HG03571 (cell line): Measurements from ENCODE around the gene VPS41.

ENCODE experiments used
- ATAC-seq: cut with Tn5 transposase; IDR thresholded peaks from one replicate; pipeline ENCODE4 v1.9.1; 2021; ENCODE audit not compliant: unreplicated experiment

The VPS41 gene

DNA sequence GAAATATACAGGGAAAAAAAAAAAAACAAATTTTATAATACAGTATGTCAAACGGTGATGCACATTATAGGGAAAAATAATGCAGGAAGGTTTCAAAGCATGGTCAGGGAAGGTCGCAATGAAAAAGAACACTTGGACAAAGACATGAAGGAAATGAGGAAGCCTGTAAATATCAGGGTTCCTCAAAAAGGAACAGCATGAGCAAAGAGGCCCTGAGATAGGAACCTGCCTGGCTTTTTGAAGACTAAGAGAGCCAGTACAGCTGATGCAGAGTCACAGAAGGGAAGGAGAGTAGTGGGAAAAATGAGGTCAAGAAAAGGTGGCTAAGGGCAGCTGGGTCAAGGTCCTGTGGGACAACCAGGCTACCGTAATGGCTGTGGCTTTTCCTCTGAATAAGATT is 1.9 kb downstream of the VPS41 start:
- no peak for ATAC-seq

DNA sequence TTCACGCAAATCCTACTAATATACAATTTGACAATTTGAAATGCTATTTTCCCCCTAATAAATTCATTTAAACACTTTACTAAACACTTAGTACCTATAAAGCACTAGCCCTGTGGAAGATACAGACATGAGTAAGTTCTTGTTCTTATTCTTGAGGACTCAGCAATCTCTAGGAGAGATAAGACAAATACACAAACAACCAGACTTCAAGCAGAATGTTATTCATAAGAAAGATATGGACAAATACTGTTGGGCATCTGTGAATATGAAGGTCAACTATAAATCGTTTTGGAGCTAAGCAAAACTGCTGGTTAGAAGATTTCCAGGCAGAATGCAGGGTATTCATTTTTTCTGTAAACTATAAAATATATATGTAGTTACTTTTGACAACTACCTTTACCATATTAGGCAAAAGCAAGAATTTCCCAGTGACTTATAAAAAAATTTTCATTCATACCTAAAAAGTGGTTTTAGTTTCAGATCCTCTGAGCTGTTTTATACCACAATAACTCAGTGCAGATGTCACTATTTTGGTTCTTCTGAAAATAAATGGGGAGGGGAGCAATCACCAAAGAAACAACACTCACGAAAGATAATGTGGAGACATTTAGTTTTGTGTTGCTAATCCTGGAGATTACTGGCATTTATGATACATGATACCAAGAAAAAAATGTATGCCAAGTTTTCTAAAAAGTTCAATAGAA is 3.8 kb downstream of the VPS41 start:
- peak; percentile 34 for ATAC-seq

DNA sequence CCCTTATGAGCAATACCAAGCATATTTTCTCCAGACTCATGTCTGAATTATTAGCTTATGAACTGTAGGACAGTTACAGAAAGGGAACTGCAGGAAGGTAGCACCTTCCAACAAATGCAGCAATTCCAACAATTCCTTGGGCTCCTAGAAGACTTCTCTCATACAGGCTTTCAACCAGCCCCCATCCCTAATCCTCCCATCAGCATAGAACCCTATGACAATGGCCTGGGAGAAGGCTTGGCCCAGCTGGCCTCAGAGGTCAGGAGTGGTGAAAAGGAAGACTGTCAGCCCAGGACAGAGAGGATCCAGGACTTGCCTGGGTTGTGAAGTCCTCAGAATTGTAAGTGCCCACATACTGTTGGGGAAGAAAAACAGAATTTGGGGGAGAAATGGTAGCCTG is 5.9 kb downstream of the VPS41 start:
- ATAC-seq = no peak

DNA sequence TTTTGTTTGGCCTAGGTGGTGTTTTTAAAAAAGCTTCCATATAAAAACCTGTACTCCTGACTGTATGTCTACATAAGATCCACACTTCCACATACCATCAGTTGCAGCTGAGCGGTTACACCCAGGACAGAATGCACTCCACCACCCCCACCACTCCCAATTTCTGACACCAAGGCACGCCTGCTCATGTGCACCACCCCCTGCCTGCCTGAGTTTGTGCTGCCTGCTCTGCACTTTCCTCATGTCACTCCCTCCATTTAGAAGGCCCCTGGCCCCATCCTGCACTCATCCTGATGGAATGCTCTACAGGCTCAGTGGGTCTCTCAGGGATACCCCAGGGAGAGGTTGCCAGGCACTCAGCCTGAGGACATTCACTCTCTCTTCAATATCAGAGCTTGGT is 6.5 kb downstream of the VPS41 start:
- ATAC-seq = no peak

DNA sequence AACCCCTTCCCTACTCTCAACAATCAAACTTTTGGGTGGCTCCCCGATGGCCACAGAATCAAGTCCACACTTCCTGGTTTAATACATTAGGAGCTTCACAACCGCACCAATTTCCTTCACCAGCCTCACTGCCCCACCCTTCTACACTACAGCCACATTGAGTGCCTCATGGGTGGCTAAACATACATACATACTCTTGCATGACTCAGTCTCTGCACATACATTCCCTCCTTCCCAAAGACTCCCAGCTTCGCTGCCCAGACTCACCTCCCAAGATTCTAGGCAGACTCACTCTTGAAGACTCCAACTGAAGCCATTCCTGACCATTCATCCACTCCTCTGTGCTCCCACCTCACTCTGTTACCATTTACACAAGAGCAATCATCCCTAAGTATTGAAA is 15.9 kb downstream of the VPS41 start:
- ATAC-seq = no peak

DNA sequence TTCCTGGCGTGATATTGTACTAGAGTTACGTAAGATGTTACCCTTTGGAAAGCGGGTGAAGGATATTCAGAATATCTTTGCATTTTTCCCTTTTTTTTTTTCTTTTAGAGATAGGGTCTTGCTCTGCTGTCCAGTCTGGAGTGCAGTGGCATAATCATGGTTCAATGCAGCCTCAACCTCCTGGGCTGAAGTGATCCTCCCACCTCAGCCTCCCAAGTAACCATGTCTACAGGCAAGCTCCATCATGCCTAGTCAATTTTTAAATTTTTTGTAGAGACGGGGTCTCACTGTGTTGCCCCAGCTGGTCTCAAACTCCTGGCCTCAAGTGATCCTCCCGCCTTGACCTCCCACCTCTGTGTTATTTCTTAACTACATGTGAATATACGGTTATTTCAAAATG is 18.4 kb downstream of the VPS41 start:
- no peak for ATAC-seq

DNA sequence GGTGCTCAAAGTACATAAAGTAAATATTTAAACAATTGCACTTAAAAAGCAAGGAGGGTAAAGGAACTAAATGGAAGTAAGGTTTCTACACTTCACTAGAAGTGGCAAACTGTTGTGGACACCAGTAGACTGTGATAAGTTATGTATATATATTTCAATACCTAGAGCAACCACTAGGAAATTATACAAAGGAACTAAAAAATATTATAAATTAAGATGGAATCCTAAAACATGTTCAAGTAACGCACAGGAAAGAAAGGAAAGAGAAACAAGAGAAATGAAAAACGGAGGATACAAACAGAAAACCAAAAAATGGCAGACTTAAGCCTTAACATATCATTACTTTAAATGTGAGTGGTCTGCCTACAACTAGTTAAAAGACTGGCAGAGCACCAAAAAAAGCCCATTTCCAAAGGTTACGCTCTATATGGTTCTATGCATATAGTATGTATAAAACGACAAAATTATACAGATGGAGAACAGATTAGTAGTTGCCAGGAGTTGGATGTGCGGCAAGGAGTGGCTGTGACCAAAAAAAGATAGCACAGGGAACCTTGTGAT is 19.0 kb downstream of the VPS41 start:
- ATAC-seq = no peak

DNA sequence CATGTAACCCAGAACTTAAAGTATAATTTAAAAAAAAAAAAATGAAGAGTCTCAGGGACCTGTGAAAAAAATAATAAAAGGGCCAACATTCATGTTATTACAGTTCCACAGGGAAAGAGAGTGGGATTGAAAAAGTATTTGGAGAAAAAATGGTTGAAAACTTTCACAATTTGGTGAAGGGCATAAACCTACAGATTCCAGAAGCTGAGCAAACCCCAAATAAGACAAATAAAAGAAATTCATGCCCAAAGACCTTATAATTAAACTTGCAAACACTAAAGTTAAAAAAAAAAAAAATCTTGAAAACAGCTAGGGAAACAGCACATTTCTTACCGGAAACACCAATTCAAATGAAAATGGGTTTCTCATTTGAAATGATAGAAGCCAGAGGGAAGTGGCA is 19.9 kb downstream of the VPS41 start:
- no peak for ATAC-seq

DNA sequence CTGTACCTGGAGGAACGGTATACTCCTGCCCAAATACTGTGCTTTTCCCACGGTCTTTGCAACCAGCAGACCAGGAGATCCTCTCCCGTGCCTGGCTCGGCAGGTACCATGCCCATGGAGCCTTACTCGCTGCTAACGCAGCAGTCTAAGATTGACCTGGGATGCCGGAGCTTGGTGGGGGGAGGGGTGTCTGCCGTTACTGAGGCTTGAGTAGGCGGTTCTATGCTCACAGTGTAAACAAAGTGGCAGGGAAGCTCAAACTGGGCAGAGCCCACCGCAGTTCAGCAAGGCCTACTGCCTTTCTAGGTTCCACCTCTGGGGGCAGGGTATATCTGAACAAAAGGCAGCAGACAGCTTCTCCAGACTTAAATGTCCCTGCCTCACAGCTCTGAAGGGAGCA is 22.7 kb downstream of the VPS41 start:
- ATAC-seq = no peak

DNA sequence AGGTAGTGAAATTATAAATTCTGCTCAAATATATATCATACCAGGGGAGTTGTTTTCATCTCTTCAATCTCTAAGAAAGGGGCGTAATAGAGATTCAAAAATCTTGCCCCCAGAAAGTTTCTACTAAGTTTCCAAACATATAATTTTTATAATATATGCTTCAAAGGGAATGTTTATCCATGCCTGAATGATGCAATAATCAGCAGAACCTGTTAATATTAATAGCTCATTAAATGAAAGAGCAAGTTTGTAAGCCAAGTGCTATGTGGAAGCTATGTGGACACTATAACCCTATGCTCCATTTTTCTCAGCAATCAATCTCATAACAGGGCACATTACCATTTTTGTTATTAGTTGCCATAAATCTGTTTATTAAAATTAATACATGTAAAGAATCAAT is 25.3 kb downstream of the VPS41 start:
- ATAC-seq = no peak

DNA sequence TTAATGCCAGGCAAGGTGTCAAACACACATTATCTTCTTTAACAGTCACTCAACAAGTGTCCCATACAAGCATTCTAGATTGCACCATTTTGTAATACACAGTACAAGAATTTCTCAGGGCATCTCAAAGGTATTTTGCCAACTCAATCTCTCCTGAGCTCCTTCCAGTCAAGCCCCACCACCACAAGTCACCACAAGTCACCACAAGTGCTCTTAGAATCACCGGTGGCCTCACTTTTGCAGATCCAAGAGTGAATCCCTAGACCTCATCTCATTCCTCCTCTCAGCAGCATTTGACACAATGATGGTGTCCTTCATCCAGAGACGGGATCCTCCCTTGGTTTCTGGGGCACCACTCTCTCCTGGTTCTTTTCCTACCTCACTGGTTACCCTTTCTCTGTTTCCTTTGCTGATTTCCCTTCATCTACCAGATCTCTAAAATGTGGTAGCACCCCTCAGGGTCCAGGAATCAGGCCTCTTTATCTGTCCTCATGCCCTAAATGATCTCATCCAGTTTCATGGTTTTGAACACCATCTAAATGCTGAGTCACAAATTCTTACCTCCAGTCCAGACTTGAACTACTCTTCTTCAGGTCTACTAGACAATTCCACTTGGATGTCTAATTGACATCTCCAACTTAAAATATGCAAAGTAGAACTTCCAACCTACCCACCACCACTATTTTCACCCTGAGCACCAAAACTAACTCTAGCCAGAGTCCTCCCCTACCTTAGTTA is 26.9 kb downstream of the VPS41 start:
- ATAC-seq = no peak

DNA sequence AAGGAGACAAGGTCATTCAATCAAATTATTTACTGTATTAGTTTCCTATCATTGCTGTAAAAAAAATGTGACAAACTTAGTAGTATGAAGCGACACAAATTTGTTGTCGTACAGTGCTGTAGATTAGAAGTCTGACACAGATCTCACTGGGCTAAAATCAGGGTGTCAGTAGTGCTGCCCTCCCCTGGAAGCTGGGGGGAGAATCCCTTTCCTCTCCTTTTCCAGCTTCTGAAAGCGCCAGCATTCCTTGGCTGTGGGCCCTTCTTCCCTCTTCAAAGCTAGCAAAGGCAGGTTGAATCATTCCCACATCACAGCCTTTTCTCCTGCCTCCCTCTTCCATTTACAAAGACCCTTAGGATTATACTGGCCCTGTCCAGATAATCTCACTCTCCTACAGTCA is 28.0 kb downstream of the VPS41 start:
- ATAC-seq = no peak

DNA sequence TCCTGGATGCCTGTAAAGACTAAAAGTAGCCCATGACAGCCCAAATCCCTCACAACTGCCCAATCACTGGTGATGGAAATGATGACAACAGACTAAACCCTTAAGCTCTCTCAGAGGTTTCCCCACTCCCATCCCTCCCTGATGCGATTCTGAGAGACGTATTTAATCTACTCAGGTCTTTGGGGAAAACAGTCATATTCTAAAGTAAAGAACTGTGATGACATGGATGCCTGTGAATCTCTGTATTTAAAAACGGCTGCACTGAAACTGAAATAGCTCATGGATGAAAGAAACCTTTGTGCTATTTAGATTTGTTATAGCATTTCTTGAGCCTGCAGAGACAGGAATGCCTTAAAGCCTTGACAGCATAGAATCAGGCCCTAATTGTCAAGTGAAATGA is 28.5 kb downstream of the VPS41 start:
- no peak for ATAC-seq

DNA sequence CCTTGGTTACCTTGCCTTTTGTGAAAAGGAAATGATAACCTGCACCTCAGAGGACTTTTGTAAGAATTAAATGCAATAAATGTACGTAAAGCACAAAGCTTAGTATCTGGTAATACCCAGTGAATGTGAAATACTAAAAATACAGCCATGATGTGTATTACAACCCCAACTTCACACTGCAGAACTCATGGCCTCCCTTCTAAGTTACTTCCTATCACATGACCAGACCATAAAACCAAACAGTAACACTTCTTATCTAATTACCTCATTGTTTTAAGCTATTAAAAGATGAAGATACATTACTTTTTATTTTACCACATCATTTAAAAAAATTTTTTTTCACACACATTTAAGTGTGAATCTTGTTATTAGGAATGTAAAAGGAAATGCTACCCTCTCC is 29.0 kb downstream of the VPS41 start:
- ATAC-seq = no peak

DNA sequence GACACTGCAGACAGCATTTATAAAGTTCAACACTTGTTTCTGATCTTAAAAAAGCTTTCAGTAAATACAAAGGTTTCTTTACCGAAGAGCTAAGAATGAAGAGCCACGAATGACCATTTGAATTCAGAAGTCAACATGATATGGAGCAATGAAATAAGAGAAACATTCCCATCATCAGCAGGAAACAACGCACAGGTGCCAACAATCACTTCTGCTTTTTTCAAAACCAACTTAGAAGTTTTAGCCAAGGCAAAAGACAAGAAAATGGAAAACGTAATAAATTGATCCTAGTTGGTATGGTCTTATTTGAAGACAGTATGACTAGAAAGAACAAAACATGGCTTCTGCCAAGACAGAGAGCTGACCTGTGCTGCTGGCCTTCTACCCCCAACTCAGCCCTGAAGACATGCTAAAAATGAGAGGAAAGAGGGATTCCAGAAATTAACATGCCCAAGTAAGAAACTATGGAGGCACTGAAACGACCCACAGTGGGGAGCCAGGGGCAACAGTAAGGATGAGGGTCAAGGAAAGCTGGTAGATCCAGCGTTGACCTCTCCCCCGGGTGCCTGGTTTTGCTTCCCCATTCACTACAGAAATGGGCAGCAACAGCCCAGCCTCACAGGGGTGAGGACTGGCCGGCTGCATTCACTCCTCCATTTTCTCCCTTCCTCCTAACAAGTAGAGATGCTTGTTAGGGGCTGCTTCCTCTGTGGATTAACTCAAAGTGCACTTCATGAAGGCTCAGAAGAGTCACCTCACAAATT is 30.1 kb downstream of the VPS41 start:
- no peak for ATAC-seq

DNA sequence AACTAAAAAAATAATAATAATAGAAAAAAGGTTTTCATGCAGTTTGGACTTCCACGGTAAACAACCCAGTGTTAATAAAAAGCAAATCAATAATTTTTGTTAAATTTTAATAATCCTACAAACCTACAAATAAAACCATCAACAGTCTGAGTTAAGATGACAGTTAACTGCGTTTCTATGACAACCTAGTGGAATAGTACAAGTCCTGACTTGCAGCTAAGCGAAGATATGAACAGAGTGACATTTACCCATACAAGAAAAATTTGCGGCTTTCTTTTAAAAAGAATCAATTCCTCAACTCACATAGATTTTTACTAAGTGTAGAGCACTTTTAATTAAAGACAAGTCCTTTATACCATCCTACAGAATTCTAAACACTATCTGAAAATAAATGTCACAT is 35.6 kb downstream of the VPS41 start:
- ATAC-seq = no peak

DNA sequence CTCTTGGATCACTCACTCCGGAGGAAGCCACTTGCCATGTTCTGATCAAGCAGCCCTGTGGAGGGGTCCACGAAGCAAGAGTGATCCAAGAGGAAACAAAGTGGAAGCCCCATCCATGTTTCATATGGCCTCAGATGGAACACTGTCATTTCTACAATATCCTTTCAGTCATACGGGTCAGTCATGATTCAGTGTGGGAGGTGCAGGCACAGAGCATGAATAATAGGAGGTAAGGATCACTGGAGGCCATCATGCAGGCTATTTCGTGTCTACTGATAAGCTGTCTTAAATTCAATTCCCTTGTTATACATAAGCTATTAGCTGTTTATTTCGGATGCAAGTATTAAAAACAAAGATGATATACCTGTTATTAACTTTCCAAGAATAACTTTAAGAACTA is 36.8 kb downstream of the VPS41 start:
- no peak for ATAC-seq

DNA sequence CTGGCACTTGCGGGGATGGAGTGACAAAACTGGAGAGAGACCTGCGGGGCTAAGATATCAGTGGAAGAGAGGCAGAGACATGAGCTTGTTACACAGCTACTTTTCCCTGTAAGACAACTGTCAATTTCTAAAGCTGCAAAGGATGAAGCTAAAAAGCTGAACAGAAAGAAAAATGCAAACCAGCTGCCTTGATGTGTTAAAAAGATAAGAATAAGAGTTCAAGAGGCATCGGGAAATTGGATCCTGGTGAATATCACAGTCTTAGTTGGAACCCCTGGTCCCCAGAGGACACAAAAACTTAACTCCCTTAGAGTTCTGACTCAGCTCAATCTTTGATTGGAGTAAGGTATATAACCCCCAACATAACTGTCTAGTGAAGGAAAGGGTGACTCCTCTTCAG is 38.8 kb downstream of the VPS41 start:
- ATAC-seq = no peak

DNA sequence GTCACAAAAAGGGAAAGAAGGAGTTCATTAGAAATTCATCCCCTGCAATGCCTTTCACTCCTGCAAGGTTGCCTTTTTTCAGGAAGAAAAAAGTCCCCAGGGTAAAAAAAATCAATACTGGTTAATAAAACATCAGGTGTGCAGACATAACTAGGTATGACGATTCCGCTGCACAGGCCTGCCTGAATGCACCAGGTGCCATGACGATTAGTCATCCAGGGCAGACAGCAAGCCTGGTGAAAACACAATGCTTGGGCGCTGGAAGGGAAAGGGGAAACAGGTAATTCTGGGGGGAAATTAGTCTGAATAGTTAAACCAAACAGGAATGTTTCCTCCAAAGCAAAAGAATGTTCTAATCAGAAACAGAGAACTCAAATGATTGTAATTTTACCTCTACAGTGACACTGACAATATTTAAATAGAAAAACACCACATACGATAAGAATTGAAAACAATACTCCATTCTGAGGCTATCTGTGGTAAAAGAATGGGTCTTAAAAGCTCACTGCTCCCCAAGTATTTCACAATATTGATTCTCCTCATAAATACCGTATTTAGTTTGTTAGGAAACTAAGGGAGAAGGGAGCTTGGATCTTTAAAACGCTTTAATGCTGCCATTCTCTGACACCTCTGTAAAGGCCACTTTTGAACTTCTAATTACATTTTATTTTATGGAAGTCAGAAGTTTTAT is 45.2 kb downstream of the VPS41 start:
- ATAC-seq = no peak

DNA sequence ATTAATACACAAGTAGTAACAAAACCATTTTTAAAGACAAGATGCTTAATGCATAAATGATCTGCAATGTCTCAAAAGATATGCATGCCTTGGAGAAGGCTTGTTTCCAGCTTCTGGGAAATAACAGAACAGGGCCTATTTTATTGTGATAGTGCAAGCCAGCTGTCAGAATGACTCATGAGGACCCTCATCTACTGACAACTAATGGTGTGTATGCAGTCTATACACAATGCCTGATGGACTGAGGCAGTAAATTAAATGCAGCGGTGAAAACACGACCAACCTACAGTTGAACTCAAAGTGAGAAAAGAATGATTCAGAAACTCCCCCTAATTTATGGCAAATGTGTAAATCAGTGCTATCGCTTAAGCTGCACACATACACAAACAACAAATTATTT is 46.3 kb downstream of the VPS41 start:
- no peak for ATAC-seq

DNA sequence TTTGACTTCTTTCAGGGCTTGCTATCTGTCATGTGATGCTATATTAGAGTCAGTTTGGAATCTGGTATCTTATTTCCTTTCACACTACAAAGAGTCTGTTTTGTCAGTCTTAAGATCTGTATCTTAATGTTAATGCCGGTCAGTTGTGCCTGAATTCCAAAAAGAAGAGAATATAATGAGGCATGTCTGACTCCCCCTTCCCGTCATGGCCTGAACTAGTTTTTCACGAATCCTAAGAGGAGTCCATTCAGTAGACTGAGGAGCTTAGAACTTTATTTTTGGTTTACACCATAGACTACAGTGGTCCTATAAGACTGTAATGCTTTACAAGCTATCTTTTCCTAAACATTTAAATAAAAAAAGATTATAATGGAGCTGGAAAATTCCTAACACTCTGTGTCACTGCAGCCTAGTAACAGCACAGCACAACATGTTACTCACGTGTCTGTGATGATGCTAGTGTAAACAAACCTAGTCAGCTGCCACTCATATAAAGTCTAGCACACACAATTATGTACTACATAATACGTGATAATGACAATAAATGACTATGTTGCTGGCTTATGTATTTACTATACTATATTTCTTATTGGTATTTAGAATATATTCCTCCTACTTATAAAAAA is 50.6 kb downstream of the VPS41 start:
- no peak for ATAC-seq
